22Rv1 (cell line): Measurements from ENCODE around the gene CERCAM.

Source experiments
- H3K27ac ChIP-seq: fragments of 450-650 bp; 2 replicates; pipeline ENCODE4 v1.5.1; 2017
- ZFX ChIP-seq: fragments of 450-650 bp; IDR thresholded peaks from 2 replicates; pipeline ENCODE4 v1.6.1; 2017; ENCODE audit warnings: antibody characterized with exemption, borderline replicate concordance
- TF ChIP-seq, protein P1 (sequence below): fragments of 450-650 bp; IDR thresholded peaks from 2 replicates; pipeline ENCODE4 v1.5.1; 2017; ENCODE audit warnings: mild to moderate bottlenecking

Gene CERCAM

GRCh38 chr9:128396970-128397613 is 23.6 kb upstream of the CERCAM start:
- TF ChIP-seq ZFX: no peak
- TF ChIP-seq, protein P1, sequence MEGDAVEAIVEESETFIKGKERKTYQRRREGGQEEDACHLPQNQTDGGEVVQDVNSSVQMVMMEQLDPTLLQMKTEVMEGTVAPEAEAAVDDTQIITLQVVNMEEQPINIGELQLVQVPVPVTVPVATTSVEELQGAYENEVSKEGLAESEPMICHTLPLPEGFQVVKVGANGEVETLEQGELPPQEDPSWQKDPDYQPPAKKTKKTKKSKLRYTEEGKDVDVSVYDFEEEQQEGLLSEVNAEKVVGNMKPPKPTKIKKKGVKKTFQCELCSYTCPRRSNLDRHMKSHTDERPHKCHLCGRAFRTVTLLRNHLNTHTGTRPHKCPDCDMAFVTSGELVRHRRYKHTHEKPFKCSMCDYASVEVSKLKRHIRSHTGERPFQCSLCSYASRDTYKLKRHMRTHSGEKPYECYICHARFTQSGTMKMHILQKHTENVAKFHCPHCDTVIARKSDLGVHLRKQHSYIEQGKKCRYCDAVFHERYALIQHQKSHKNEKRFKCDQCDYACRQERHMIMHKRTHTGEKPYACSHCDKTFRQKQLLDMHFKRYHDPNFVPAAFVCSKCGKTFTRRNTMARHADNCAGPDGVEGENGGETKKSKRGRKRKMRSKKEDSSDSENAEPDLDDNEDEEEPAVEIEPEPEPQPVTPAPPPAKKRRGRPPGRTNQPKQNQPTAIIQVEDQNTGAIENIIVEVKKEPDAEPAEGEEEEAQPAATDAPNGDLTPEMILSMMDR: no peak
- H3K27ac ChIP-seq: no peak overlapping the region

DNA sequence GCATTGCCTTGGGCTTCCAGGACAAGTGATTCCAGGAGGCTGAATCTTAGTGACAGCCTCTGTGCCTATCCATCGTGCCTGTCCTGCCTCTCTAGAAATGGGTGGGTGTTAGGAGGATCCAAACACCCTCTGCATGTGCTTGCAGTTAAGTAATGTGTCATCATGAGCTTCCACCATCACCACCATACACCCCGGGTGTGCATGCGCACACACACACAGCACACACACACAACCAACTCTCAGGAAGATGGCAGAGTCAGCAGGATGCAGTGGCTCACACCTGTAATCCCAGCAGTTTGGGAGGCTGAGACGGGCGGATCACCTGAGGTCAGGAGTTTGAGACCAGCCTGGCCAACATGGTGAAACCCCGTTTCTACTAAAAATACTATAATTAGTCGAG is 22.8 kb upstream of the CERCAM start:
- TF ChIP-seq ZFX: no peak
- TF ChIP-seq, protein P1: no peak
- H3K27ac ChIP-seq: no peak overlapping the region

GRCh38 chr9:128399861-128400260 is 20.8 kb upstream of the CERCAM start:
- no peak overlapping the region for H3K27ac ChIP-seq
- TF ChIP-seq, protein P1: no peak
- no peak for TF ChIP-seq ZFX

DNA sequence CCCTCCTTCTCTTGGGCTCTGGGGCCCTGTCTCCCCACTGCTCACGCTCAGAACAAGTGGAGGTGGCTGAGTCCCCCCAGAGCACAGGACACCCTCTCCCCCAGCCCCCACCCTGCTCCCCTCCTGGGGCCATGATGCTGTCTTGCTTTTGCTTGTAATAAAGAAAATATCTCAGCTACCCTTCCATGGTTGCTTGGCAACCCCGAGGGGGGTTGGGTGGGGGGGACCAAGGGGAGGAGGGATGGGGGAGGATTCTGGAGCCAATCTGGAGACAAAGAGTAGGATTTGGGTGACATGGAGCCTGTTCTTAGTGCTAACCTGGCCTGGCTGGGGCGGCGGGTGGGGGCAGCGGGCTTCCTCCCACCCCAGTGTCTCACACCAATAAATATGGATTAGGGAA is 16.1 kb upstream of the CERCAM start:
- no peak overlapping the region for H3K27ac ChIP-seq
- no peak for TF ChIP-seq ZFX
- TF ChIP-seq, protein P1: no peak

DNA sequence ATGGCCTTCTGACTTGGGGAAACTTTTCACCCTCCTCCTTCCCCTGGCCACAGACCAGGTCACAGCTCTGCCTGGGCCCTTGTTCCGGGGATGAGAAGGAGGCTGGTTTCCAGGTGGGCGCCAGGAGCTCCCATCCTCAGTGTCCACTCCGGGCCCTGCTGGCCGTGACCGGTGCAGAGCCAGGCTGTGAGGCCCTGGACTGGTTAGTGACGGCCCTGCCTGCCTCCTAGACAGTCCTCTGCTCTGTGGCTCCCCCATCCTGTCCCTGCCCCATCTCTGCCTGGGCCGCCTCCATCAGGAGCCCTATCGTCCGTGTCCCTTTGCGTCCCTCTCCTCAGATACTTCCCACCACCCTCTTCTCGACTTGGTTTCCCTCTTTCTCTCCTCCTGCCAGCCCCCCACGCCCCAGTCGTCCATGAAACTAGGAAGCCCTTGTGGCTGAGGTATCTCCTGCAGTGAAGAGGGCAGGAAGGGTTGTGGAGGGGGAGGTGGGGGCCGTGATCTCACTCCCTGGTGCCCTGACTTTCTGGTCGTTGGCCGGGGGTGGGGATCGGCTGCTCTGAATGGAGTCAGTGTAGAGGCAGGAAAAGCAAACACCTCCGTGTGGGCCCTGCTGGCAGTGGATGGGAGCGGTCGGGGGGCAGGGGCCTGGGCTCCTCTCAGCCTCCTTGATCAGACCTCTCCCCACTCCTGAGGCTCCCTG is 15.4 kb upstream of the CERCAM start:
- TF ChIP-seq ZFX: no peak
- TF ChIP-seq, protein P1: no peak
- no peak overlapping the region for H3K27ac ChIP-seq

GRCh38 chr9:128405780-128406171 is 14.9 kb upstream of the CERCAM start:
- TF ChIP-seq, protein P1: no peak
- no peak for TF ChIP-seq ZFX

GRCh38 chr9:128406848-128407391 is 13.7 kb upstream of the CERCAM start:
- TF ChIP-seq, protein P1: no peak
- TF ChIP-seq ZFX: no peak
- H3K27ac ChIP-seq: no peak overlapping the region

More at GRCh38 chr9:128405780-128406171, 14.9 kb upstream of the CERCAM start:
- H3K27ac ChIP-seq: no peak overlapping the region
